ENCODE results near the gene INSYN1.

DNA sequence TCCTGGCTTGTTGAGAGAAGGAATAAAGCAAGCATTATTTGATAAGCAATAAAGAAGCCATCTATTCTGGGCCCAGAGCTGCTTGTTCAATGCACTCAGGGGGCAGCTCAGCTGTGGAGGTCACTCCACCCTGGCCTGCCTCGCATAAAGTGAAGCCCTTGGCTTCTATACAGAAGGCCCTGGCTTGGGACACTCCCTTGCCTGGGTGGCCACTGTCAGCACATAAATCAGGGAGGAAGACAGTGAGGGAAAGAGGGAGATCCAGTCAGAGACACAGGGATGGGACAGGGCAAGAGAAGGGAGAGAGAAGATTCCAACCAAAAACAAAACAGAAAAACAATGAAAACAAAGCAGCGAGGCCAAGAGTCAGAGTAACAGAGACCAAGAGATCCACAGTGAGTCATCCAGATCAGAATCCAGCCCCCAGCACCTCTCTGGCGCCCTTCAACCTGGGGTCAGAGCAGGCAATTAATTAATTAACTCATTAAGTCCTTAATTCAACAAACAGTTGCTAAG, 11.8 kb downstream of the INSYN1 start:
- TF ChIP-seq ETV6 (conservative IDR thresholded peaks at IDR 0.05 in 1 of 2, IDR thresholded peaks at IDR 0.05 in 1 of 2; ENCODE audit: borderline replicate concordance in 1 of 2, low read depth in 1 of 2) = no peak
- no peak for TF ChIP-seq CEBPB (IDR thresholded peaks at IDR 0.05; ENCODE audit: borderline replicate concordance in 1 of 2, low read depth in 2 of 2, low read length in 2 of 2)
- no peak for TF ChIP-seq TAF1 (IDR thresholded peaks at IDR 0.05; ENCODE audit: borderline replicate concordance, low read depth, low read length)

All from GM12878 (cell line).